ENCODE results near the gene DRD2. TPM values are rescaled to one million over a fixed set of nuclear protein-coding genes. Genes with fewer than 3 reads are reported as not detected.

DRD2 gene
- total RNA-seq, 1 experiment from 2014 or later: 0.44 TPM

GRCh38 chr11:113507341-113507740 lies 32.1 kb upstream of the DRD2 start:
- peaks cover 36% of the 10 kb centered on the region for H3K27me3 Mint-ChIP-seq (ENCODE audit: low read depth)

More at GRCh38 chr11:113507341-113507740, 32.1 kb upstream of the DRD2 start:
- H3K9me3 Mint-ChIP-seq: no peaks in the 10 kb centered on the region
- Histone ChIP-seq H4K8ac (replicated peaks; ENCODE audit: insufficient read length, low read depth, low read length) (no peak overlapping the region), H3K14ac (ENCODE audit: insufficient read depth, low read length) (no peak overlapping the region), H2BK5ac (ENCODE audit: insufficient read length, low read length) (no peak overlapping the region), H2BK12ac (ENCODE audit: insufficient read length, low read depth, low read length) (no peak overlapping the region), H4K5ac (ENCODE audit: insufficient read length, low read depth, low read length) (no peak overlapping the region), H2AFZ (ENCODE audit: low read length) (no peak overlapping the region), H3K9me3 (ENCODE audit: control insufficient read depth, low read depth, low read length) (no peaks in the 10 kb centered on the region), H2BK20ac (ENCODE audit: low read depth, low read length, poor library complexity, severe bottlenecking) (no peak overlapping the region), H2AK5ac (ENCODE audit: insufficient read length, low read length) (no peak overlapping the region), H3T11ph (ENCODE audit: low read length) (no peak overlapping the region), H3K9ac (ENCODE audit: extremely low read depth, insufficient read length, low read length) (no peak overlapping the region), H3K23me2 (ENCODE audit: insufficient read length, low read depth, low read length, poor library complexity, severe bottlenecking) (no peaks in the 10 kb centered on the region), H3K4me1 (ENCODE audit: insufficient read depth, low read length) (no peaks in the 10 kb centered on the region), H3K79me1 (ENCODE audit: insufficient read depth, low read depth, low read length, poor library complexity, severe bottlenecking) (no peaks in the 10 kb centered on the region), H3K4me2 (ENCODE audit: insufficient read depth, insufficient read length, low read length) (no peak overlapping the region), H3K18ac (ENCODE audit: insufficient read length, low read depth, low read length) (no peak overlapping the region), H2BK15ac (ENCODE audit: low read depth, low read length) (no peak overlapping the region), H4K91ac (ENCODE audit: insufficient read length, low read depth, low read length) (no peak overlapping the region), H3K27me3 (ENCODE audit: insufficient read depth, low read length) (no peaks in the 10 kb centered on the region), H3K27ac (ENCODE audit: insufficient read length, low read depth, low read length) (no peak overlapping the region), H4K20me1 (ENCODE audit: control insufficient read depth, insufficient read depth, insufficient read length) (no peaks in the 10 kb centered on the region), H3K23ac (ENCODE audit: insufficient read length, low read depth, low read length) (no peak overlapping the region), H2BK120ac (ENCODE audit: low read depth, low read length, poor library complexity, severe bottlenecking) (no peak overlapping the region), H3K56ac (ENCODE audit: insufficient read length, low read depth, low read length) (no peak overlapping the region), H3K79me2 (ENCODE audit: insufficient read depth, low read length) (no peaks in the 10 kb centered on the region), H3K4ac (ENCODE audit: low read depth, low read length) (no peak overlapping the region)
- H3K36me3 Mint-ChIP-seq (ENCODE audit: insufficient read depth in 1 of 3, low read depth in 3 of 3): no peaks in the 10 kb centered on the region
- DNase-seq: no peak
- H3K4me3 Mint-ChIP-seq: no peak overlapping the region
- no peak for TF ChIP-seq CTCF (conservative IDR thresholded peaks at IDR 0.05)
- peaks cover 5 to 9% of the 10 kb centered on the region in 2 experiments; a peak in 3 of 4 replicates for H3K4me1 Mint-ChIP-seq
- H3K27ac Mint-ChIP-seq: no peak overlapping the region

Data from H9 (cell line).